Keratinocyte (primary cell): ENCODE results near the gene SMU1.
"Not testable (repeated sequence)": the region's sequence is repeated elsewhere in the genome, so short reads cannot be mapped to it uniquely, and the experiment has no call there.

Experiments used
- CTCF ChIP-seq, 3 experiments: IDR thresholded peaks in 1 of 3; conservative IDR thresholded peaks in 1 of 3; optimal IDR thresholded peaks in 1 of 3; 2 replicates in 2 of 3; 3 replicates in 1 of 3; pipeline versions ENCODE3 to v1.5.1; 2011; ENCODE audit warnings: low read length in 3 of 3, mild to moderate bottlenecking in 3 of 3, moderate library complexity in 2 of 3, control low read depth in 1 of 3, inconsistent platforms in 1 of 3; ENCODE audit not compliant: insufficient read depth in 2 of 3; ENCODE audit errors: extremely low read depth in 1 of 3
- EZH2 ChIP-seq: IDR thresholded peaks from one replicate; pipeline ENCODE4 v1.6.1; 2012; ENCODE audit warnings: inconsistent platforms, mild to moderate bottlenecking, low read length, moderate library complexity

- not testable (repeated sequence) for TF ChIP-seq CTCF (optimal IDR thresholded peaks at IDR 0.05 in 1 of 3, IDR thresholded peaks at IDR 0.05 in 1 of 3, conservative IDR thresholded peaks at IDR 0.05 in 1 of 3; ENCODE audit: extremely low read depth in 1 of 3, insufficient read depth in 2 of 3, low read length in 3 of 3); EZH2
Observed at GRCh38 chr9:33005335-33005734, 71.1 kb downstream of the SMU1 start.
